ENCODE measurements around the gene HOXC11.

Gene HOXC11

GRCh38 chr12:53959314-53959713, 13.6 kb upstream of the HOXC11 start:
- no peaks in the 10 kb centered on the region for H3K9me3 ChIP-seq
- H3K4me1 ChIP-seq: peaks cover 0 to 31% (median 19%) of the 10 kb centered on the region in 4 donors
- DNase-seq: no peak
- H3K27ac ChIP-seq: no peak overlapping the region
- H3K4me3 ChIP-seq: no peak overlapping the region
- intact Hi-C loops (cut with DNase I; ENCODE audit: low total_unique reads): no loop called here
- H3K36me3 ChIP-seq: no peaks in the 10 kb centered on the region
- H3K27me3 ChIP-seq: peaks cover 5 to 31% of the 10 kb centered on the region in 2 donors
- no peak for TF ChIP-seq CTCF (IDR thresholded peaks at IDR 0.05)

GRCh38 chr12:53960187-53961024, 12.5 kb upstream of the HOXC11 start:
- no peaks in the 10 kb centered on the region for H3K9me3 ChIP-seq
- no peak for TF ChIP-seq CTCF (IDR thresholded peaks at IDR 0.05)
- DNase-seq: peak in 1 of 2 donors; percentile 61
- no peaks in the 10 kb centered on the region for H3K36me3 ChIP-seq
- peaks cover 0 to 36% (median 16%) of the 10 kb centered on the region in 4 donors for H3K4me1 ChIP-seq
- H3K27ac ChIP-seq: peak overlapping the region; percentile 64 to 66
- intact Hi-C loops (cut with DNase I; ENCODE audit: low total_unique reads): no loop called here
- H3K4me3 ChIP-seq: peak overlapping the region; percentile 17 to 23
- peaks cover 0 to 20% of the 10 kb centered on the region in 2 donors for H3K27me3 ChIP-seq

GRCh38 chr12:53961025-53961761, 11.7 kb upstream of the HOXC11 start:
- peaks cover 0 to 13% of the 10 kb centered on the region in 2 donors for H3K27me3 ChIP-seq

GRCh38 chr12:53963005-53963404, 9.9 kb upstream of the HOXC11 start:
- TF ChIP-seq CTCF (IDR thresholded peaks at IDR 0.05): no peak
- H3K27ac ChIP-seq: peak overlapping the region; percentile 94 to 95
- peak overlapping the region; percentile 62 to 77 for H3K4me3 ChIP-seq
- no peaks in the 10 kb centered on the region for H3K36me3 ChIP-seq
- intact Hi-C loops (cut with DNase I; ENCODE audit: low total_unique reads): no loop called here
- no peaks in the 10 kb centered on the region for H3K9me3 ChIP-seq
- peaks cover 0 to under 1% of the 10 kb centered on the region in 2 donors for H3K27me3 ChIP-seq
- H3K4me1 ChIP-seq: peaks cover 0 to 44% (median 14%) of the 10 kb centered on the region in 4 donors
- no peak for DNase-seq

More at GRCh38 chr12:53961025-53961761, 11.7 kb upstream of the HOXC11 start:
- H3K27ac ChIP-seq: peak overlapping the region; percentile 64 to 66
- intact Hi-C loops (cut with DNase I; ENCODE audit: low total_unique reads): no loop called here
- no peaks in the 10 kb centered on the region for H3K36me3 ChIP-seq
- TF ChIP-seq CTCF (IDR thresholded peaks at IDR 0.05): no peak
- peak overlapping the region; percentile 17 to 23 for H3K4me3 ChIP-seq
- no peaks in the 10 kb centered on the region for H3K9me3 ChIP-seq
- H3K4me1 ChIP-seq: peaks cover 0 to 40% (median 15%) of the 10 kb centered on the region in 4 donors
- peak in 1 of 2 donors; percentile 65 for DNase-seq

GRCh38 chr12:53963434-53964314, 9.3 kb upstream of the HOXC11 start:
- Histone ChIP-seq H3K4me1 (peaks cover 0 to 48% (median 14%) of the 10 kb centered on the region in 4 donors), H3K4me3 (peak overlapping the region; percentile 62 to 77), H3K9me3 (no peaks in the 10 kb centered on the region), H3K36me3 (no peaks in the 10 kb centered on the region), H3K27ac (peak overlapping the region; percentile 94 to 95), H3K27me3 (no peaks in the 10 kb centered on the region)
- no peak for TF ChIP-seq CTCF (IDR thresholded peaks at IDR 0.05)
- intact Hi-C loops (cut with DNase I; ENCODE audit: low total_unique reads): no loop called here
- DNase-seq: peak in 1 of 2 donors; percentile 60

All from tibial artery (tissue), 4 donors.